HepG2 (cell line): ENCODE results near the gene PRKAG1. TPM values are rescaled to one million over a fixed set of nuclear protein-coding genes. Genes with fewer than 3 reads are reported as not detected.
A peak's percentile ranks its signal among the peaks of the same experiment; 100 is the strongest.

ENCODE experiments used
- CBX5 ChIP-seq: sonication (generic); formaldehyde crosslinking; IDR thresholded peaks from 2 replicates; pipeline ENCODE4 v1.4.0; 2020; ENCODE audit warnings: missing genetic modification reagents, borderline replicate concordance
- DNMT3B ChIP-seq: conservative IDR thresholded peaks from 2 replicates; pipeline ENCODE4 v1.6.1; 2016; ENCODE audit warnings: missing biosample characterization, control low read depth
- MTA1 ChIP-seq: sonication (generic); formaldehyde crosslinking; IDR thresholded peaks from 2 replicates; pipeline ENCODE4 v1.4.0; 2020; ENCODE audit warnings: missing genetic modification reagents, mild to moderate bottlenecking, borderline replicate concordance
- ZNF766 ChIP-seq: sonication (generic); formaldehyde crosslinking; IDR thresholded peaks from 2 replicates; pipeline ENCODE4 v1.5.0; 2020; ENCODE audit warnings: missing genetic modification reagents, borderline replicate concordance
- ZSCAN21 ChIP-seq: sonication (generic); formaldehyde crosslinking; IDR thresholded peaks from 2 replicates; pipeline ENCODE4 v1.8.0; 2022; ENCODE audit warnings: mild to moderate bottlenecking, missing genetic modification reagents, moderate library complexity, borderline replicate concordance
- polyA plus RNA-seq, 8 experiments: library from polyadenylated mRNA; depleted of rRNA in 3 of 8; stranded (reverse) in 7 of 8; unstranded in 1 of 8; fragments of >200 nt; fragmentation: Illumina TruSeq in 4 of 8; extraction: Trizol in 4 of 8; gene quantifications; 2 replicates each; pipeline versions ENCODE4 v1.2.1 to v1.2.3, GENCODE V29; 2011 to 2016; ENCODE audit warnings: low read depth in 4 of 8, missing spikeins in 1 of 8, mixed read lengths in 1 of 8; ENCODE audit not compliant: insufficient read depth in 1 of 8
- total RNA-seq, 5 experiments: library from RNA; depleted of rRNA; stranded (reverse); fragments of >200 nt; fragmentation: Illumina TruSeq; extraction: Trizol; gene quantifications; 2 replicates each; pipeline ENCODE4 v1.2.3, GENCODE V29; 2016; ENCODE audit warnings: low read depth in 1 of 5
- TF ChIP-seq, protein P1 (sequence below): sonication (generic); formaldehyde crosslinking; IDR thresholded peaks from 2 replicates; pipeline ENCODE4 v1.4.0; 2020; ENCODE audit warnings: mild to moderate bottlenecking, missing genetic modification reagents
- TF ChIP-seq, protein P2 (sequence below): sonication (generic); formaldehyde crosslinking; IDR thresholded peaks from 2 replicates; pipeline ENCODE4 v1.5.0; 2020; ENCODE audit warnings: missing genetic modification reagents, mild to moderate bottlenecking, borderline replicate concordance
- TF ChIP-seq, protein P3 (sequence below): sonication (generic); formaldehyde crosslinking; IDR thresholded peaks from 2 replicates; pipeline ENCODE4 v1.8.0; 2022; ENCODE audit warnings: mild to moderate bottlenecking, missing genetic modification reagents; ENCODE audit not compliant: insufficient replicate concordance
- TF ChIP-seq, protein P4 (sequence below): sonication (generic); formaldehyde crosslinking; IDR thresholded peaks from 2 replicates; pipeline ENCODE4 v1.8.1; 2023; ENCODE audit warnings: missing genetic modification reagents, mild to moderate bottlenecking, borderline replicate concordance
- TF ChIP-seq, protein P5 (sequence below): sonication (generic); formaldehyde crosslinking; IDR thresholded peaks from 2 replicates; pipeline ENCODE4 v1.4.0; 2020; ENCODE audit warnings: missing genetic modification reagents
- TF ChIP-seq, protein P6 (sequence below): sonication (generic); formaldehyde crosslinking; IDR thresholded peaks from 2 replicates; pipeline ENCODE4 v1.8.0; 2022; ENCODE audit warnings: missing genetic modification reagents, mild to moderate bottlenecking, inconsistent platforms, borderline replicate concordance

PRKAG1 gene
- total and polyA plus RNA-seq, 2 of the 13 experiments (the other 11 are each of a cell fraction or from before 2014, with no cell fraction given): 26.1 to 32.8 TPM

DNA sequence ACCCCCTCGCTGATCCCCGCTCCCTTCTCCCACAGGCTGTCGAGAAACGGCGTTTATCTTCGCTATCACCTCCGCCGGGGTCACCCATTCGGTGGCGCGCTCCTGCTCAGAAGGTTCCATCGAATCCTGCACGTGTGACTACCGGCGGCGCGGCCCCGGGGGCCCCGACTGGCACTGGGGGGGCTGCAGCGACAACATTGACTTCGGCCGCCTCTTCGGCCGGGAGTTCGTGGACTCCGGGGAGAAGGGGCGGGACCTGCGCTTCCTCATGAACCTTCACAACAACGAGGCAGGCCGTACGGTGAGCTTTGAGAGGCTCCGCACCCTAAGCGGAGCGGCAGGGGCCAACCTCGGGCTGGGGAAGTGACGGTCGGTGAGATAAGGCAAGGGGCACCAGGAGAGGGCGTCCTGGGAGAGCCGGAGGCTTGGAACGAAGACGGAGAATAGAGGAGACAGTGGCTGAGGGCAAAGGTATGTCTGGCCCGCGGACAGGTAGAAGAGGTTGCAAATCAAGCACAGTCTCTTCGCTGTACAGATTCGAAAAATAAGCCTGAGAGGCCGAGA lies 38.1 kb downstream of the PRKAG1 start (continued):
- TF ChIP-seq CBX5 (CRISPR knock-in tag) (no peak), DNMT3B (CRISPR knock-in tag) (no peak), ZNF766 (CRISPR knock-in tag) (peak; percentile 57; the same call in 1 of the 2 replicates), ZSCAN21 (CRISPR knock-in tag) (0 out of 2 replicates have a peak, but pooled peaks have one; percentile 16), MTA1 (CRISPR knock-in tag) (0 out of 2 replicates have a peak, but pooled peaks have one; percentile 21)
- TF ChIP-seq, protein P1, sequence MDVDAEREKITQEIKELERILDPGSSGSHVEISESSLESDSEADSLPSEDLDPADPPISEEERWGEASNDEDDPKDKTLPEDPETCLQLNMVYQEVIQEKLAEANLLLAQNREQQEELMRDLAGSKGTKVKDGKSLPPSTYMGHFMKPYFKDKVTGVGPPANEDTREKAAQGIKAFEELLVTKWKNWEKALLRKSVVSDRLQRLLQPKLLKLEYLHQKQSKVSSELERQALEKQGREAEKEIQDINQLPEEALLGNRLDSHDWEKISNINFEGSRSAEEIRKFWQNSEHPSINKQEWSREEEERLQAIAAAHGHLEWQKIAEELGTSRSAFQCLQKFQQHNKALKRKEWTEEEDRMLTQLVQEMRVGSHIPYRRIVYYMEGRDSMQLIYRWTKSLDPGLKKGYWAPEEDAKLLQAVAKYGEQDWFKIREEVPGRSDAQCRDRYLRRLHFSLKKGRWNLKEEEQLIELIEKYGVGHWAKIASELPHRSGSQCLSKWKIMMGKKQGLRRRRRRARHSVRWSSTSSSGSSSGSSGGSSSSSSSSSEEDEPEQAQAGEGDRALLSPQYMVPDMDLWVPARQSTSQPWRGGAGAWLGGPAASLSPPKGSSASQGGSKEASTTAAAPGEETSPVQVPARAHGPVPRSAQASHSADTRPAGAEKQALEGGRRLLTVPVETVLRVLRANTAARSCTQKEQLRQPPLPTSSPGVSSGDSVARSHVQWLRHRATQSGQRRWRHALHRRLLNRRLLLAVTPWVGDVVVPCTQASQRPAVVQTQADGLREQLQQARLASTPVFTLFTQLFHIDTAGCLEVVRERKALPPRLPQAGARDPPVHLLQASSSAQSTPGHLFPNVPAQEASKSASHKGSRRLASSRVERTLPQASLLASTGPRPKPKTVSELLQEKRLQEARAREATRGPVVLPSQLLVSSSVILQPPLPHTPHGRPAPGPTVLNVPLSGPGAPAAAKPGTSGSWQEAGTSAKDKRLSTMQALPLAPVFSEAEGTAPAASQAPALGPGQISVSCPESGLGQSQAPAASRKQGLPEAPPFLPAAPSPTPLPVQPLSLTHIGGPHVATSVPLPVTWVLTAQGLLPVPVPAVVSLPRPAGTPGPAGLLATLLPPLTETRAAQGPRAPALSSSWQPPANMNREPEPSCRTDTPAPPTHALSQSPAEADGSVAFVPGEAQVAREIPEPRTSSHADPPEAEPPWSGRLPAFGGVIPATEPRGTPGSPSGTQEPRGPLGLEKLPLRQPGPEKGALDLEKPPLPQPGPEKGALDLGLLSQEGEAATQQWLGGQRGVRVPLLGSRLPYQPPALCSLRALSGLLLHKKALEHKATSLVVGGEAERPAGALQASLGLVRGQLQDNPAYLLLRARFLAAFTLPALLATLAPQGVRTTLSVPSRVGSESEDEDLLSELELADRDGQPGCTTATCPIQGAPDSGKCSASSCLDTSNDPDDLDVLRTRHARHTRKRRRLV: no peak
- TF ChIP-seq, protein P2, sequence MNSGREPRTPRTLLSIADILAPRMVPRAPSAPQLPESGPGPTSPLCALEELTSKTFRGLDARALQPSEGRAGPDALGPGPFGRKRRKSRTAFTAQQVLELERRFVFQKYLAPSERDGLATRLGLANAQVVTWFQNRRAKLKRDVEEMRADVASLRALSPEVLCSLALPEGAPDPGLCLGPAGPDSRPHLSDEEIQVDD (CRISPR knock-in tag): no peak
- TF ChIP-seq, protein P3, sequence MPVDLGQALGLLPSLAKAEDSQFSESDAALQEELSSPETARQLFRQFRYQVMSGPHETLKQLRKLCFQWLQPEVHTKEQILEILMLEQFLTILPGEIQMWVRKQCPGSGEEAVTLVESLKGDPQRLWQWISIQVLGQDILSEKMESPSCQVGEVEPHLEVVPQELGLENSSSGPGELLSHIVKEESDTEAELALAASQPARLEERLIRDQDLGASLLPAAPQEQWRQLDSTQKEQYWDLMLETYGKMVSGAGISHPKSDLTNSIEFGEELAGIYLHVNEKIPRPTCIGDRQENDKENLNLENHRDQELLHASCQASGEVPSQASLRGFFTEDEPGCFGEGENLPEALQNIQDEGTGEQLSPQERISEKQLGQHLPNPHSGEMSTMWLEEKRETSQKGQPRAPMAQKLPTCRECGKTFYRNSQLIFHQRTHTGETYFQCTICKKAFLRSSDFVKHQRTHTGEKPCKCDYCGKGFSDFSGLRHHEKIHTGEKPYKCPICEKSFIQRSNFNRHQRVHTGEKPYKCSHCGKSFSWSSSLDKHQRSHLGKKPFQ (CRISPR knock-in tag): no peak
- TF ChIP-seq, protein P4, sequence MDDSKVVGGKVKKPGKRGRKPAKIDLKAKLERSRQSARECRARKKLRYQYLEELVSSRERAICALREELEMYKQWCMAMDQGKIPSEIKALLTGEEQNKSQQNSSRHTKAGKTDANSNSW (CRISPR knock-in tag): no peak
- TF ChIP-seq, protein P5, sequence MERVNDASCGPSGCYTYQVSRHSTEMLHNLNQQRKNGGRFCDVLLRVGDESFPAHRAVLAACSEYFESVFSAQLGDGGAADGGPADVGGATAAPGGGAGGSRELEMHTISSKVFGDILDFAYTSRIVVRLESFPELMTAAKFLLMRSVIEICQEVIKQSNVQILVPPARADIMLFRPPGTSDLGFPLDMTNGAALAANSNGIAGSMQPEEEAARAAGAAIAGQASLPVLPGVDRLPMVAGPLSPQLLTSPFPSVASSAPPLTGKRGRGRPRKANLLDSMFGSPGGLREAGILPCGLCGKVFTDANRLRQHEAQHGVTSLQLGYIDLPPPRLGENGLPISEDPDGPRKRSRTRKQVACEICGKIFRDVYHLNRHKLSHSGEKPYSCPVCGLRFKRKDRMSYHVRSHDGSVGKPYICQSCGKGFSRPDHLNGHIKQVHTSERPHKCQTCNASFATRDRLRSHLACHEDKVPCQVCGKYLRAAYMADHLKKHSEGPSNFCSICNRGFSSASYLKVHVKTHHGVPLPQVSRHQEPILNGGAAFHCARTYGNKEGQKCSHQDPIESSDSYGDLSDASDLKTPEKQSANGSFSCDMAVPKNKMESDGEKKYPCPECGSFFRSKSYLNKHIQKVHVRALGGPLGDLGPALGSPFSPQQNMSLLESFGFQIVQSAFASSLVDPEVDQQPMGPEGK (CRISPR knock-in tag): peak; percentile 59
- TF ChIP-seq, protein P6, sequence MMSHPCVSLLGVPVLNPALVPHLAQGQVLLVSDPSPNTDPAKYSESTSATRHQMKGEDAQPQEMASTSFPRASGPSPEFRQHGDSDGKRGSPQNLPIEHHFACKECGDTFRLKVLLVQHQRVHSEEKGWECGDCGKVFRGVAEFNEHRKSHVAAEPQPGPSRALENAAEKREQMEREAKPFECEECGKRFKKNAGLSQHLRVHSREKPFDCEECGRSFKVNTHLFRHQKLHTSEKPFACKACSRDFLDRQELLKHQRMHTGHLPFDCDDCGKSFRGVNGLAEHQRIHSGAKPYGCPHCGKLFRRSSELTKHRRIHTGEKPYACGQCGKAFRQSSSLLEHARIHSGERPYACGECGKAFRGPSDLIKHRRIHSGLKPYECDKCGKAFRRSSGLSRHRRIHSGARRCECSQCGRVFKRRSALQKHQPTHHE: no peak
